B cell (primary cell): ENCODE results near the gene GATAD2A. TPM values are rescaled to one million over a fixed set of nuclear protein-coding genes. Genes with fewer than 3 reads are reported as not detected.
A peak's percentile ranks its signal among the peaks of the same experiment; 100 is the strongest.

Experiments used
- ATAC-seq: fragments of 200-7000 bp; cut with Tn5 transposase; one replicate; pipeline ENCODE4 v1.10.0; 2021; ENCODE audit warnings: low read depth, mild to moderate bottlenecking, moderate number of reproducible peaks, moderate library complexity
- CTCF ChIA-PET: fragments of 350-600 bp; sonication (Branson Sonifier 250); formaldehyde crosslinking; loops from one replicate; lab custom pipeline; 2021; ENCODE audit warnings: antibody characterized with exemption, inconsistent platforms; lab: Charles Lee
- POLR2A ChIA-PET: fragments of 350-600 bp; sonication (Branson Sonifier 250); formaldehyde crosslinking; loops from one replicate; lab custom pipeline; 2021; ENCODE audit warnings: antibody characterized with exemption; lab: Charles Lee
- DNase-seq: peaks from one replicate; pipeline ENCODE4 v3.0.0; 2013
- H2AFZ ChIP-seq: 2 replicates; pipeline ENCODE4 v1.6.1; 2012; ENCODE audit warnings: mild to moderate bottlenecking, low read depth, low read length; ENCODE audit not compliant: insufficient read depth, poor library complexity, severe bottlenecking
- H3K27ac ChIP-seq, 2 donors: 1 replicate in 1 of 2; 2 replicates in 1 of 2; pipeline ENCODE4 v1.5.1; 2012 to 2013; ENCODE audit warnings: low read length in 2 of 2, mild to moderate bottlenecking in 2 of 2, moderate library complexity in 1 of 2
- H3K27me3 ChIP-seq, 4 experiments: fragments of 200-600 bp in 1 of 4; sonication (generic) in 1 of 4; replicated peaks in 1 of 4; 1 replicate in 2 of 4; 2 replicates in 2 of 4; pipeline versions ENCODE4 v1.6.1 to v1.7.0; 2013 to 2016; ENCODE audit warnings: low read length in 3 of 4, mild to moderate bottlenecking in 2 of 4, mixed read lengths in 1 of 4, moderate library complexity in 1 of 4; ENCODE audit not compliant: insufficient read depth in 4 of 4, control insufficient read depth in 3 of 4; ENCODE audit errors: control extremely low read depth in 1 of 4
- H3K36me3 ChIP-seq, 2 experiments: replicated peaks in 1 of 2; 1 replicate in 1 of 2; 2 replicates in 1 of 2; pipeline versions ENCODE4 v1.6.1 to v1.7.1; 2013; ENCODE audit warnings: low read length in 1 of 2; ENCODE audit not compliant: insufficient read depth in 2 of 2, control insufficient read depth in 1 of 2; ENCODE audit errors: control extremely low read depth in 1 of 2, extremely low read depth in 1 of 2
- H3K4me1 ChIP-seq, 2 donors: fragments of 200-600 bp in 1 of 2; sonication (generic) in 1 of 2; 1 replicate in 1 of 2; 2 replicates in 1 of 2; pipeline versions ENCODE4 v1.5.1 to v1.6.1; 2013 to 2017; ENCODE audit warnings: low read length in 2 of 2; ENCODE audit not compliant: control insufficient read depth in 2 of 2, insufficient read depth in 2 of 2
- H3K4me2 ChIP-seq: replicated peaks from 2 replicates; pipeline ENCODE3; 2012; ENCODE audit warnings: mild to moderate bottlenecking, low read depth, low read length; ENCODE audit not compliant: poor library complexity, severe bottlenecking
- H3K4me3 ChIP-seq, 5 experiments: fragments of 200-600 bp in 1 of 5; sonication (generic) in 1 of 5; 1 replicate in 3 of 5; 2 replicates in 2 of 5; pipeline versions ENCODE4 v1.5.1 to v1.7.0; 2011 to 2016; ENCODE audit warnings: low read length in 4 of 5, mild to moderate bottlenecking in 4 of 5, low read depth in 2 of 5, control low read depth in 1 of 5, moderate library complexity in 1 of 5; ENCODE audit not compliant: insufficient read depth in 1 of 5; ENCODE audit errors: control extremely low read depth in 1 of 5, extremely low read depth in 1 of 5
- H3K79me2 ChIP-seq: fragments of 200-600 bp; sonication (generic); one replicate; pipeline ENCODE4 v1.6.0; 2016; ENCODE audit warnings: low read length; ENCODE audit not compliant: control insufficient read depth, insufficient read depth
- H3K9ac ChIP-seq: fragments of 200-600 bp; sonication (generic); 2 replicates; pipeline ENCODE4 v1.6.1; 2017; ENCODE audit warnings: mild to moderate bottlenecking, low read length, moderate library complexity
- H3K9me3 ChIP-seq, 3 donors: one replicate each; pipeline versions ENCODE4 v1.6.1 to v1.7.1; 2013; ENCODE audit warnings: low read length in 2 of 3; ENCODE audit not compliant: control insufficient read depth in 2 of 3, insufficient read depth in 1 of 3; ENCODE audit errors: control extremely low read depth in 1 of 3
- H4K20me1 ChIP-seq: 2 replicates; pipeline ENCODE4 v1.6.0; 2012; ENCODE audit warnings: mild to moderate bottlenecking, low read length; ENCODE audit not compliant: insufficient read depth, control insufficient read depth, poor library complexity, severe bottlenecking
- H3K27ac Mint-ChIP-seq: one replicate; pipeline ENCODE4 v1.8.0; 2021; ENCODE audit warnings: mixed read lengths
- H3K27me3 Mint-ChIP-seq: one replicate; pipeline ENCODE4 v1.8.0; 2021; ENCODE audit warnings: mixed read lengths
- H3K4me1 Mint-ChIP-seq: one replicate; pipeline ENCODE4 v1.8.0; 2021; ENCODE audit warnings: mixed read lengths
- H3K4me3 Mint-ChIP-seq: one replicate; pipeline ENCODE4 v1.8.0; 2021; ENCODE audit warnings: mixed read lengths
- H3K9me3 Mint-ChIP-seq: one replicate; pipeline ENCODE4 v1.8.0; 2022; ENCODE audit warnings: mixed read lengths; ENCODE audit not compliant: insufficient read depth
- EZH2 ChIP-seq: IDR thresholded peaks from 2 replicates; pipeline ENCODE4 v1.6.1; 2012; ENCODE audit warnings: borderline replicate concordance, low read depth, mild to moderate bottlenecking, moderate library complexity, low read length; ENCODE audit not compliant: insufficient read depth, poor library complexity, severe bottlenecking
- WGBS: methylation state at CpG from one replicate; pipeline ENCODE4 v1.1.5; 2013; ENCODE audit warnings: missing lambda C conversion rate; ENCODE audit not compliant: insufficient coverage; 5-methylcytosine and 5-hydroxymethylcytosine counted together
- intact Hi-C: fragments of 100-400 bp; cut with micrococcal nuclease; formaldehyde crosslinking; loops from one replicate; pipeline ENCODE4 v1.10.0; 2022
- polyA plus RNA-seq: library from polyadenylated mRNA; depleted of rRNA; stranded (reverse); fragments of >200 nt; gene quantifications from 2 replicates; pipeline ENCODE4 v1.2.3, GENCODE V29; 2012
- total RNA-seq, 2 donors: library from RNA; stranded (reverse); fragments of 120-200 nt in 1 of 2; gene quantifications; 1 replicate in 1 of 2; 2 replicates in 1 of 2; pipeline versions ENCODE4 v1.2.3 to v1.2.4, GENCODE V29; 2013 to 2022
- TF ChIP-seq, protein P1 (sequence below): fragments of 200-600 bp; IDR thresholded peaks from one replicate; pipeline ENCODE4 v1.8.0; 2022; ENCODE audit warnings: antibody characterized with exemption, mild to moderate bottlenecking

Gene GATAD2A
- total and polyA plus RNA-seq, 2 donors (not counting 1 experiment from before 2014, with no cell fraction given) = 28.8 to 76.3 TPM

GRCh38 chr19:19537075-19538048 lies 131.9 kb downstream of the GATAD2A start:
- Histone ChIP-seq H3K4me1 (peaks cover 39 to 41% of the 10 kb centered on the region in 2 donors), H4K20me1 (no peaks in the 10 kb centered on the region), H3K9me3 (peaks cover 0 to 37% (median 0%) of the 10 kb centered on the region in 3 donors), H3K4me3 (peak overlapping the region in 1 of 5 experiments; percentile 41), H3K4me2 (peak overlapping the region; percentile 72), H2AFZ (no peak overlapping the region), H3K9ac (no peak overlapping the region), H3K27ac (no peak overlapping the region), H3K79me2 (no peaks in the 10 kb centered on the region), H3K36me3 (no peaks in the 10 kb centered on the region), H3K27me3 (peaks cover 0 to 45% (median 21%) of the 10 kb centered on the region in 4 experiments)
- no peaks in the 10 kb centered on the region for H3K9me3 Mint-ChIP-seq
- H3K27me3 Mint-ChIP-seq = peaks cover 19% of the 10 kb centered on the region
- POLR2A ChIA-PET = interaction anchor here (0.6 kb wide), 1 partner anchor 101 kb away, joined by 5 read pairs; no protein-coding TSS in a partner anchor
- no peak overlapping the region for H3K27ac Mint-ChIP-seq
- H3K4me1 Mint-ChIP-seq = peaks cover 25% of the 10 kb centered on the region
- DNase-seq (no peak), ATAC-seq (no peak)
- peak overlapping the region; percentile 56 for H3K4me3 Mint-ChIP-seq
- 52% methylated on average over 58 of the region's 59 CpGs for WGBS
- CTCF ChIA-PET = no interaction called here
- intact Hi-C loops = no loop called here
- TF ChIP-seq EZH2 = no peak
- TF ChIP-seq, protein P1, sequence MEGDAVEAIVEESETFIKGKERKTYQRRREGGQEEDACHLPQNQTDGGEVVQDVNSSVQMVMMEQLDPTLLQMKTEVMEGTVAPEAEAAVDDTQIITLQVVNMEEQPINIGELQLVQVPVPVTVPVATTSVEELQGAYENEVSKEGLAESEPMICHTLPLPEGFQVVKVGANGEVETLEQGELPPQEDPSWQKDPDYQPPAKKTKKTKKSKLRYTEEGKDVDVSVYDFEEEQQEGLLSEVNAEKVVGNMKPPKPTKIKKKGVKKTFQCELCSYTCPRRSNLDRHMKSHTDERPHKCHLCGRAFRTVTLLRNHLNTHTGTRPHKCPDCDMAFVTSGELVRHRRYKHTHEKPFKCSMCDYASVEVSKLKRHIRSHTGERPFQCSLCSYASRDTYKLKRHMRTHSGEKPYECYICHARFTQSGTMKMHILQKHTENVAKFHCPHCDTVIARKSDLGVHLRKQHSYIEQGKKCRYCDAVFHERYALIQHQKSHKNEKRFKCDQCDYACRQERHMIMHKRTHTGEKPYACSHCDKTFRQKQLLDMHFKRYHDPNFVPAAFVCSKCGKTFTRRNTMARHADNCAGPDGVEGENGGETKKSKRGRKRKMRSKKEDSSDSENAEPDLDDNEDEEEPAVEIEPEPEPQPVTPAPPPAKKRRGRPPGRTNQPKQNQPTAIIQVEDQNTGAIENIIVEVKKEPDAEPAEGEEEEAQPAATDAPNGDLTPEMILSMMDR = no peak
